ENCODE measurements around the gene EFCAB14.

DNA sequence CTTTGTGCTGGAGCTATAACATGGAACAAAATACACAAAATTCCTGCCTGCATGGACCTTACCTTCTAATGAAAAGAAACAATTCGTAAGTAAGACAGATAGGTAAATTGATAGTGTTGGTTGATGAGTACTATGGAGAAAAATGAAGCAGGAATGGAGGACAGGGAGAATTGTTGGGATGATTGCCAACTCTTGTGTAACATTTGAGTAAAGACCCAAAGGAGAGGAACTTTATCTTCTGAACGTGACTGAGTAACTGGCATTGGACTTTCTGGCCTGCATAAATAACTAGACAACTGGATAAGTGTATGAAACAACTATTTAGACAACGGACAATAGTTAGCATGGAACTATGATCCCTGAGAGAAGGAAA is 6.8 kb upstream of the EFCAB14 start:
- TF ChIP-seq, protein P1, sequence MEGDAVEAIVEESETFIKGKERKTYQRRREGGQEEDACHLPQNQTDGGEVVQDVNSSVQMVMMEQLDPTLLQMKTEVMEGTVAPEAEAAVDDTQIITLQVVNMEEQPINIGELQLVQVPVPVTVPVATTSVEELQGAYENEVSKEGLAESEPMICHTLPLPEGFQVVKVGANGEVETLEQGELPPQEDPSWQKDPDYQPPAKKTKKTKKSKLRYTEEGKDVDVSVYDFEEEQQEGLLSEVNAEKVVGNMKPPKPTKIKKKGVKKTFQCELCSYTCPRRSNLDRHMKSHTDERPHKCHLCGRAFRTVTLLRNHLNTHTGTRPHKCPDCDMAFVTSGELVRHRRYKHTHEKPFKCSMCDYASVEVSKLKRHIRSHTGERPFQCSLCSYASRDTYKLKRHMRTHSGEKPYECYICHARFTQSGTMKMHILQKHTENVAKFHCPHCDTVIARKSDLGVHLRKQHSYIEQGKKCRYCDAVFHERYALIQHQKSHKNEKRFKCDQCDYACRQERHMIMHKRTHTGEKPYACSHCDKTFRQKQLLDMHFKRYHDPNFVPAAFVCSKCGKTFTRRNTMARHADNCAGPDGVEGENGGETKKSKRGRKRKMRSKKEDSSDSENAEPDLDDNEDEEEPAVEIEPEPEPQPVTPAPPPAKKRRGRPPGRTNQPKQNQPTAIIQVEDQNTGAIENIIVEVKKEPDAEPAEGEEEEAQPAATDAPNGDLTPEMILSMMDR (conservative IDR thresholded peaks at IDR 0.05 in 1 of 2, IDR thresholded peaks at IDR 0.05 in 1 of 2; ENCODE audit: extremely low read depth in 1 of 2, insufficient read depth in 1 of 2, low read depth in 1 of 2, low read length in 2 of 2) = no peak
- no peak for TF ChIP-seq EZH2 (IDR thresholded peaks at IDR 0.05; ENCODE audit: borderline replicate concordance, low read length)

Measured in mammary epithelial cell (primary cell).